Loucy (cell line): ENCODE results near the gene TOB1.

Experiments
- CTCF ChIP-seq: fragments of 200-600 bp; sonication (generic); conservative IDR thresholded peaks from 2 replicates; pipeline ENCODE4 v1.5.1; 2014; ENCODE audit warnings: mild to moderate bottlenecking, antibody characterized with exemption, low read length
- EZH2phosphoT487 ChIP-seq: fragments of 200-600 bp; IDR thresholded peaks from 2 replicates; pipeline ENCODE4 v1.6.1; 2018; ENCODE audit warnings: antibody characterized with exemption, mild to moderate bottlenecking, moderate library complexity, borderline replicate concordance

GRCh38 chr17:50837980-50838954 lies 27.9 kb downstream of the TOB1 start:
- TF ChIP-seq CTCF (no peak), EZH2phosphoT487 (no peak)
